Colonic mucosa (tissue), 4 donors: Measurements from ENCODE around the gene GPC6. TPM values are rescaled to one million over a fixed set of nuclear protein-coding genes. Genes with fewer than 3 reads are reported as not detected.

Experiments
- DNase-seq: peaks from one replicate; pipeline ENCODE4 v3.0.0-alpha.2; 2020
- H3K27ac ChIP-seq: fragments of 200-600 bp; one replicate; pipeline ENCODE4 v1.8.0; 2021
- H3K27me3 ChIP-seq: fragments of 200-600 bp; one replicate; pipeline ENCODE4 v1.8.0; 2021
- H3K36me3 ChIP-seq: fragments of 200-600 bp; one replicate; pipeline ENCODE4 v1.8.0; 2021
- H3K4me1 ChIP-seq: fragments of 200-600 bp; one replicate; pipeline ENCODE4 v1.8.0; 2021; ENCODE audit warnings: mild to moderate bottlenecking
- H3K4me3 ChIP-seq: fragments of 200-600 bp; one replicate; pipeline ENCODE4 v1.8.0; 2021
- H3K9ac ChIP-seq, 2 donors: one replicate each; pipeline ENCODE4 v1.7.0; 2013; ENCODE audit warnings: control low read depth in 2 of 2, low read depth in 2 of 2, low read length in 2 of 2
- H3K9me3 ChIP-seq: fragments of 200-600 bp; one replicate; pipeline ENCODE4 v1.8.0; 2021
- CTCF ChIP-seq: fragments of 200-600 bp; IDR thresholded peaks from one replicate; pipeline ENCODE4 v1.8.0; 2022; ENCODE audit warnings: antibody characterized with exemption, mild to moderate bottlenecking
- intact Hi-C: fragments of 100-400 bp; cut with DNase I; formaldehyde crosslinking; loops from one replicate; pipeline ENCODE4 v1.14.1; 2022
- total RNA-seq, 2 donors: library from RNA; stranded (reverse); fragmentation: NEBNext Ultra II Directional in 1 of 2; extraction: Animal tissue kit (Norgen Biotek cat#: 25700) in 1 of 2; gene quantifications; one replicate each; pipeline ENCODE4 v1.2.1, GENCODE V29; 2021
- donor health status: healthy.
- donor health status: DM: no; HTN: no; CAD: no.
- donor health status: DM: no; HTN: no; CAD: no.

GPC6 gene
- total RNA-seq, 2 donors from 2014 or later = 2.3 to 4.0 TPM

- Histone ChIP-seq H3K27ac (no peak overlapping the region), H3K4me3 (no peak overlapping the region), H3K36me3 (no peaks in the 10 kb centered on the region), H3K27me3 (no peaks in the 10 kb centered on the region), H3K4me1 (no peaks in the 10 kb centered on the region), H3K9ac (no peak overlapping the region), H3K9me3 (no peaks in the 10 kb centered on the region)
- DNase-seq = no peak
- intact Hi-C loops = no loop called here
- no peak for TF ChIP-seq CTCF
These were observed 79.3 kb downstream of the GPC6 start for GRCh38 chr13:93305886-93306285.

- Histone ChIP-seq H3K27me3 (no peaks in the 10 kb centered on the region), H3K9ac (no peak overlapping the region), H3K36me3 (no peaks in the 10 kb centered on the region), H3K4me1 (no peaks in the 10 kb centered on the region), H3K9me3 (no peaks in the 10 kb centered on the region), H3K4me3 (no peak overlapping the region), H3K27ac (no peak overlapping the region)
- DNase-seq = no peak
- TF ChIP-seq CTCF = no peak
- intact Hi-C loops = no loop called here
These were observed 80.5 kb downstream of the GPC6 start for GRCh38 chr13:93307136-93307535.

- Histone ChIP-seq H3K9ac (no peak overlapping the region), H3K4me1 (no peaks in the 10 kb centered on the region), H3K27ac (no peak overlapping the region), H3K9me3 (no peaks in the 10 kb centered on the region), H3K27me3 (no peaks in the 10 kb centered on the region), H3K36me3 (no peaks in the 10 kb centered on the region), H3K4me3 (no peak overlapping the region)
- no peak for DNase-seq
- intact Hi-C loops = no loop called here
- no peak for TF ChIP-seq CTCF
These were observed 81.0 kb downstream of the GPC6 start for GRCh38 chr13:93307651-93308050.

- no peak for TF ChIP-seq CTCF
- Histone ChIP-seq H3K36me3 (no peaks in the 10 kb centered on the region), H3K4me1 (no peaks in the 10 kb centered on the region), H3K9ac (no peak overlapping the region), H3K27me3 (no peaks in the 10 kb centered on the region), H3K4me3 (no peak overlapping the region), H3K27ac (no peak overlapping the region), H3K9me3 (no peaks in the 10 kb centered on the region)
- DNase-seq = no peak
- intact Hi-C loops = no loop called here
These were observed 83.4 kb downstream of the GPC6 start for GRCh38 chr13:93309886-93310523.

- H3K27me3 ChIP-seq = no peaks in the 10 kb centered on the region
- H3K9me3 ChIP-seq = no peaks in the 10 kb centered on the region
- no peak for DNase-seq
- no peak overlapping the region for H3K4me3 ChIP-seq
- no peak overlapping the region for H3K9ac ChIP-seq
- no peak for TF ChIP-seq CTCF
- H3K36me3 ChIP-seq = no peaks in the 10 kb centered on the region
- no peaks in the 10 kb centered on the region for H3K4me1 ChIP-seq
- no peak overlapping the region for H3K27ac ChIP-seq
- intact Hi-C loops = no loop called here
These were observed 90.2 kb downstream of the GPC6 start for GRCh38 chr13:93316841-93317240.
